Measurements from ENCODE around the gene CMSS1.

Gene CMSS1

DNA sequence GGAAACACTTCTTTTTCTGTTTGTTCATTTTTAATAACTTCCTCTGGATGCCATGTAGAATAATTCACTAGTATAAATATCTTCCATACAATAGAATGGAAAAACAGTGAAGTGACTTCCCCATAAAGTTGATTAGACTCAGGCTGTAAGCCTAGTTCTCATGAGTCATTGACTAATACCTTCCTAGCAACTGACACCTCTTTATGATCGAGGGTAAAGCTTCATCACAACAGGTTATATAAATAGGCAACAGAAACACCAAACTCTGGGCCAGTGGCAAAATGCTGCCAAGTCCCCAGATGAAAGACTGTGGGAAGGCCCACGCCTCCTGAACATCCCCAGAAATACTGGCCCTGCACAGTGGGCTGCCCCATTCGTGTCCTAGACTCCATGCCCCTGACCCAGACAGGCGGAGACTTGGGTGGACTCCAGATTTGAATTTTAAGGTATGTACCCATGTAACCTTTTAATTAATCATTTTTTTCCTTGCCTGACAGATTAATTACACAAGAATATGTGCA, 371.8 kb downstream of the CMSS1 start:
- no peak overlapping the region for H3K4me3 ChIP-seq (ENCODE audit: low read depth, low read length)
- DNase-seq (ENCODE audit: low read depth): no peak
- TF ChIP-seq, protein P1, sequence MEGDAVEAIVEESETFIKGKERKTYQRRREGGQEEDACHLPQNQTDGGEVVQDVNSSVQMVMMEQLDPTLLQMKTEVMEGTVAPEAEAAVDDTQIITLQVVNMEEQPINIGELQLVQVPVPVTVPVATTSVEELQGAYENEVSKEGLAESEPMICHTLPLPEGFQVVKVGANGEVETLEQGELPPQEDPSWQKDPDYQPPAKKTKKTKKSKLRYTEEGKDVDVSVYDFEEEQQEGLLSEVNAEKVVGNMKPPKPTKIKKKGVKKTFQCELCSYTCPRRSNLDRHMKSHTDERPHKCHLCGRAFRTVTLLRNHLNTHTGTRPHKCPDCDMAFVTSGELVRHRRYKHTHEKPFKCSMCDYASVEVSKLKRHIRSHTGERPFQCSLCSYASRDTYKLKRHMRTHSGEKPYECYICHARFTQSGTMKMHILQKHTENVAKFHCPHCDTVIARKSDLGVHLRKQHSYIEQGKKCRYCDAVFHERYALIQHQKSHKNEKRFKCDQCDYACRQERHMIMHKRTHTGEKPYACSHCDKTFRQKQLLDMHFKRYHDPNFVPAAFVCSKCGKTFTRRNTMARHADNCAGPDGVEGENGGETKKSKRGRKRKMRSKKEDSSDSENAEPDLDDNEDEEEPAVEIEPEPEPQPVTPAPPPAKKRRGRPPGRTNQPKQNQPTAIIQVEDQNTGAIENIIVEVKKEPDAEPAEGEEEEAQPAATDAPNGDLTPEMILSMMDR (IDR thresholded peaks at IDR 0.05; ENCODE audit: insufficient read depth, low read depth, low read length, missing control alignments): no peak

DNA sequence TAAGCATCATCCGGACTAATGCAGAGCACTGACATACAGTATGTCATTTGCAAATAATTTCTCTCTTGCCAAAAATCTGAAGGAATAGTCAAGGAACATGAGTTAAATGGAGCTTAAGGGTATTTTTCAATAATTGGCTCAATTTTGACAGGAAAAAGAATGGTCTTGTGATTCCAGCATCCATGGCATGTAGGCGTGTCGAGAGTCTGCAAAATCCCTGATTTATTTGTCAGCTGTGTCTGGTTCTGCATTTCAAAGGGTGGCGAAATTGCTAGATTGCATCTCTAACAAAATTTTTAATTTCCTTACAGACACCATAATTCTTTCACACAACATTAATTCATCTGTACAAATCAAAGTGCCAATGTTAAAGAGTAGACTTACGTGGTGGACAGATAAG, 377.7 kb downstream of the CMSS1 start:
- H3K4me3 ChIP-seq (ENCODE audit: low read depth, low read length): no peak overlapping the region
- no peak for DNase-seq (ENCODE audit: low read depth)
- TF ChIP-seq, protein P1 (IDR thresholded peaks at IDR 0.05; ENCODE audit: insufficient read depth, low read depth, low read length, missing control alignments): no peak

DNA sequence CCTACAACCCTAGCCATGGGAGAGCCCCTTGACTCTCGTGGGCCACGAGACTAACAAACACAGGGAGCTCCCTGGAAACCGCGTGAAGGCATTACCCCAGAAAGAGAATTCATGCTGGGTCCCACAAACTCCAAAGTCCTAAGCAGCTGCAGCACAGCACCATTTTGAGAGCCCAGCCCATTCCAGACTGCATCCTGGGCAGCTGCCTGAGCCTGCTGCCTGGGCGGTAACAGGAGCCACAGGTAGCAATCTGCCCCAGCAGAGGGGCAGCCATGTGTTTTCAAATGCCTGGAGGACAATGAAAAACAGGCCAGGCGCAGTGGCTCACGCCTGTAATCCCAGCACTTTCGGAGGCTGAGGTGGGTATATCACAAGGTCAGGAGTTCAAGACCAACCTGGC, 380.2 kb downstream of the CMSS1 start:
- TF ChIP-seq, protein P1 (IDR thresholded peaks at IDR 0.05; ENCODE audit: insufficient read depth, low read depth, low read length, missing control alignments): no peak
- DNase-seq (ENCODE audit: low read depth): no peak
- no peak overlapping the region for H3K4me3 ChIP-seq (ENCODE audit: low read depth, low read length)

DNA sequence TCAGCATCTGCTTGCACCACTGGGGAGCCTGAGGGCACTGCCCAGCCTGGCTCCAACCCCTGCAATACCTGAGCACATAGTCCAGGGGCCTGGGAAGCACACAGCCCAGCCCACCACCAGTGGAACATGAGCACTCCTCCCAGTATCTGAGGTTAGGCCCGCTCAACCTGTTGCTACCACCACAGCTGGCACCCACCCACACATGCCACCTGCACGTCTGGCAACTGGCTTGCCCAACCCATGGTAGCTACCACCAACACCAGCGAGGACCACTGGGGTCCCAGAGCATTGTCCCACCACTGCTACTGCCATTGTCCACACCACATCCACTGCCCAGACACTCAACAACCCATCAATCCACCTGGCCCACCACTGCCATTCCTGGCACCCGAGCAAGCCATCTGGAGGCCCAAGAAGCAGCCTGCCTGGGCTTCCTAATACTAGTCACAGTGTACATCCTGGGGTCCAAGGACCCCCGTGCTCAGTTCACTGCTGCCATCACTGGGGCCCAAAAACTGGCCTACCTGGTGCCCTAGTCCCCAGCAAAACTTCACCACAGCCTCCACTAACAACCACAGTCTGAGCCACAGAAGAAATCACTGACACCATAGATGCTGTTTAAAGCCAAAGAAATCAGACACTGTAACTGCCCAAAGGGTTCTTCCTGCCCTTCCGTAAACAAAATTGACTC, 381.1 kb downstream of the CMSS1 start:
- TF ChIP-seq, protein P1 (IDR thresholded peaks at IDR 0.05; ENCODE audit: insufficient read depth, low read depth, low read length, missing control alignments): no peak
- H3K4me3 ChIP-seq (ENCODE audit: low read depth, low read length): no peak overlapping the region
- DNase-seq (ENCODE audit: low read depth): no peak

DNA sequence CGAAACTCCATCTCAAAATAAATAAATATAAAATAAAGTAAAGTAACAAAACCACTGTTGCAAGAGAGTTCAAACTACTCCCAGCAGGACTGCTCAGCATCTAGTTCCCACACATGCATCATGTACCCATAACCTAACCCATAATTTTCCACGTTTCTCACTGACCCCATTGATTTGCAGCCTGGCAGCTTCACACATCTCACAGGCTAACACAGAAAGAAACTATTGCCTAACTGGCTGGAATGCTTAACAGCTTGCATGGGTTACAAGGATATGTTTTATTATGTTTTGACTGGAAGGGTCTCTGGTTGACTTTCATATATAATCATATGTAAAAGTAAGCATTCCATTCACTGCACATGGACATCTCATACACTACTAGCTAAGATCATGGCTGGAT, 387.5 kb downstream of the CMSS1 start:
- no peak overlapping the region for H3K4me3 ChIP-seq (ENCODE audit: low read depth, low read length)
- TF ChIP-seq, protein P1 (IDR thresholded peaks at IDR 0.05; ENCODE audit: insufficient read depth, low read depth, low read length, missing control alignments): no peak

DNA sequence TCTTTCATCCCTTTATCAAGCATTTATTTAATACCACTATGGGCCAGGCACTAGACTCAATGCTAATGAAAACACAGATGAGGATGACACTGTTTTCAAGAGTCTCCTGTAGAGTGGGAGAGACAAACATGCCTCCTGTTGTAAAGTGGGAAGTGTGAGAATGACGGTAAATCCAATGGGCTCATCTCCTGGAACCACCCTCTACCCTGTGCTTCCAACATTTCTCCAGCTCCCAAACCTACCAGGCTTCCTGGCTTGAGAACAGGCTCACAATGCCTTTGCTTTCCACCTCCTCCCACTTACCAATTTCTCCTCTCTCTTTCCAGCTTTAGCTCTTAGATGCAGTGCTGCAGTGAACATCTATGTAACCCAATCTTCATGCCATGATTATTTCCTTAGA, 389.0 kb downstream of the CMSS1 start:
- DNase-seq (ENCODE audit: low read depth): no peak
- H3K4me3 ChIP-seq (ENCODE audit: low read depth, low read length): no peak overlapping the region
- TF ChIP-seq, protein P1 (IDR thresholded peaks at IDR 0.05; ENCODE audit: insufficient read depth, low read depth, low read length, missing control alignments): no peak

More for the DNA sequence above, 387.5 kb downstream of the CMSS1 start:
- no peak for DNase-seq (ENCODE audit: low read depth)

DNA sequence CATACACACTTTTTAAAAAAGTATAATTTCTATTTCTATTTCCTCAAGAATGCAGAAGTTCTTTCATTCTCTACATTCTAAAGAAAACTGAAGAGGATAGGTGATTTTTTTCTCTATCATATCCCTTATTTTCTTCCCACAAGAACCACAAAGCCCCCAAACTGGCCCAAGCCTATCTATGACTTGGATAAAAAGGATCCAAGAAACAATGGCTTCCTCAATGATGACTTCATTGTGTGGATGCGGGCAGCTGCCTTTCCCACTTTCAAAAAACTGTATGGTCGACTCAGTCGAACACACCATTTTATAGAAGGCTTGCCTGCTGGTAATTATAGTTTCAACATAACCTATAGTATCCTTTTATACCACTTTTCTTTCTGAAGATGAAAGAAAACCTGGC, 390.2 kb downstream of the CMSS1 start:
- DNase-seq (ENCODE audit: low read depth): no peak
- TF ChIP-seq, protein P1 (IDR thresholded peaks at IDR 0.05; ENCODE audit: insufficient read depth, low read depth, low read length, missing control alignments): no peak
- no peak overlapping the region for H3K4me3 ChIP-seq (ENCODE audit: low read depth, low read length)

Data from GM12865 (cell line).